Neural cell (in vitro differentiated cells): ENCODE measurements around the gene FREY1. TPM values are rescaled to one million over a fixed set of nuclear protein-coding genes. Genes with fewer than 3 reads are reported as not detected.
"Not testable (repeated sequence)": the region's sequence is repeated elsewhere in the genome, so short reads cannot be mapped to it uniquely, and the experiment has no call there.

Experiments
- H2AFZ ChIP-seq: fragments of 200-600, 300-800 bp; sonication (generic), shearing (Covaris generic); 2 replicates; pipeline ENCODE4 v1.6.0; 2014; ENCODE audit warnings: low read depth, mild to moderate bottlenecking, antibody characterized with exemption, low read length, moderate library complexity
- H3F3A ChIP-seq: fragments of 200-600 bp; shearing (Covaris generic); 2 replicates; pipeline ENCODE4 v1.6.1; 2016; ENCODE audit warnings: mild to moderate bottlenecking, moderate library complexity, mixed read lengths, antibody characterized with exemption, low read length; ENCODE audit not compliant: insufficient read depth, poor library complexity, severe bottlenecking
- H3K27ac ChIP-seq: fragments of 200-600, 300-800 bp; sonication (generic), shearing (Covaris generic); 2 replicates; pipeline ENCODE4 v1.5.1; 2014; ENCODE audit warnings: mild to moderate bottlenecking, low read length, moderate library complexity
- H3K27me3 ChIP-seq: fragments of 300-800, 200-600 bp; sonication (generic), shearing (Covaris generic); 2 replicates; pipeline ENCODE4 v1.6.0; 2014; ENCODE audit warnings: mild to moderate bottlenecking, low read depth, low read length, moderate library complexity; ENCODE audit not compliant: insufficient read depth
- H3K36me3 ChIP-seq: fragments of 300-800, 200-600 bp; sonication (generic), shearing (Covaris generic); 2 replicates; pipeline ENCODE4 v1.5.1; 2014; ENCODE audit warnings: mild to moderate bottlenecking, antibody characterized with exemption, low read length, moderate library complexity; ENCODE audit not compliant: insufficient read depth
- H3K4me2 ChIP-seq: fragments of 300-800, 200-600 bp; sonication (generic), shearing (Covaris generic); 2 replicates; pipeline ENCODE4 v1.6.0; 2014; ENCODE audit warnings: mild to moderate bottlenecking, low read length
- H3K4me3 ChIP-seq: fragments of 300-800, 200-600 bp; sonication (generic), shearing (Covaris generic); 2 replicates; pipeline ENCODE4 v1.5.1; 2014; ENCODE audit warnings: mild to moderate bottlenecking, low read length, moderate library complexity
- H3K79me2 ChIP-seq: fragments of 200-600 bp; shearing (Covaris generic); replicated peaks from 2 replicates; pipeline ENCODE4 v1.6.0; 2014; ENCODE audit warnings: mild to moderate bottlenecking, low read length, moderate library complexity; ENCODE audit not compliant: insufficient read depth
- H3K9ac ChIP-seq: fragments of 300-800, 200-600 bp; sonication (generic), shearing (Covaris generic); 2 replicates; pipeline ENCODE4 v1.6.1; 2016; ENCODE audit warnings: mild to moderate bottlenecking, low read length, mixed read lengths
- H3K9me2 ChIP-seq: fragments of 200-600 bp; shearing (Covaris generic); 2 replicates; pipeline ENCODE4 v1.6.1; 2016; ENCODE audit warnings: mild to moderate bottlenecking, low read length, mixed read lengths; ENCODE audit not compliant: insufficient read depth
- H3K9me3 ChIP-seq: fragments of 200-600, 300-800 bp; sonication (generic), shearing (Covaris generic); 2 replicates; pipeline ENCODE4 v1.6.1; 2016; ENCODE audit warnings: mild to moderate bottlenecking, mixed run types, low read length, moderate library complexity, mixed read lengths
- H4K20me1 ChIP-seq: fragments of 200-600 bp; shearing (Covaris generic); 2 replicates; pipeline ENCODE4 v1.6.1; 2016; ENCODE audit warnings: mild to moderate bottlenecking, mixed run types; ENCODE audit not compliant: insufficient read depth
- EP300 ChIP-seq: fragments of 450-650 bp; conservative IDR thresholded peaks from 2 replicates; pipeline ENCODE4 v1.6.1; 2014; ENCODE audit warnings: antibody characterized with exemption, mild to moderate bottlenecking, moderate library complexity; ENCODE audit not compliant: poor library complexity, severe bottlenecking
- MXI1 ChIP-seq: fragments of 450-650 bp; conservative IDR thresholded peaks from 2 replicates; pipeline ENCODE4 v1.6.1; 2014; ENCODE audit warnings: antibody characterized with exemption, mild to moderate bottlenecking; ENCODE audit not compliant: poor library complexity, severe bottlenecking
- POLR2AphosphoS5 ChIP-seq: IDR thresholded peaks from 2 replicates; pipeline ENCODE4 v1.6.1; 2012
- RAD21 ChIP-seq: fragments of 450-650 bp; conservative IDR thresholded peaks from 2 replicates; pipeline ENCODE4 v1.6.1; 2014; ENCODE audit warnings: antibody characterized with exemption, mild to moderate bottlenecking, moderate library complexity
- SMC3 ChIP-seq: fragments of 450-650 bp; conservative IDR thresholded peaks from 2 replicates; pipeline ENCODE4 v1.6.1; 2014; ENCODE audit warnings: antibody characterized with exemption, mild to moderate bottlenecking, moderate library complexity; ENCODE audit not compliant: poor library complexity
- polyA plus RNA-seq: library from polyadenylated mRNA; depleted of rRNA; stranded (reverse); fragments of >200 nt; gene quantifications from 2 replicates; pipeline ENCODE4 v1.2.3, GENCODE V29; 2014

FREY1 gene
- polyA plus RNA-seq, 1 donor from 2014 or later = not detected

DNA sequence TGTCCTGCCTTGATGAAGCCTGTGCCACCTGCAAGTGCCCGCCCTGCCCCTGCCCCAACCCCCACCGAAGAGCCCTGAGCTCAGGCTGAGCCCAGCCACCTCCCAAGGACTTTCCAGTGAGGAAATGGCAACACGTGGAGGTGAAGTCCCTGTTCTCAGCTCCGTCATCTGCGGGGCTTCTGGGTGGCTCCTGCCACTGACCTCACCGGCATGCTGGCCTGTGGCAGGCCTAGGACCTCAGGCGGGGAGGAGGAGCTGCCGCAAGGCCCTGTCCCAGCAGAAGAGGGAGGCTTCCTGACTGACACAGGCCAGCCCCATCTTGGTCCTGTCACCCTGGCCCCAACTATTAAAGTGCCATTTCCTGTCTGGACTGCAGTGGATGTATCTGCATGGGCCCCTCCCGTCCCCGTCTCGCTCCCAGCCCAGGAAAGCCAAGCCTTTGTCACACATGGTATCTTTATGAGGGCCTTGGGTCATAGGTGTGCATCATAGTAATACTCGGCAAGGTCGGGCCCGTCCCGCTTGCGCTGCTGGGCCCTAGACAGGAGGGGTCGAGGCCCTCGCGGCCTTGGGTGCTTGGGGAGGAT, 882 bp downstream of the FREY1 start:
- H3K4me2 ChIP-seq = no peak overlapping the region
- H3K27me3 ChIP-seq = no peaks in the 10 kb centered on the region
- TF ChIP-seq MXI1 (no peak), POLR2AphosphoS5 (peak; percentile 3)
- no peak overlapping the region for H3K27ac ChIP-seq
- no peaks in the 10 kb centered on the region for H3F3A ChIP-seq
- H3K9me2 ChIP-seq = no peaks in the 10 kb centered on the region
- peaks cover 3% of the 10 kb centered on the region for H4K20me1 ChIP-seq
- no peak overlapping the region for H3K4me3 ChIP-seq
- H3K36me3 ChIP-seq = no peaks in the 10 kb centered on the region
- no peak overlapping the region for H3K9ac ChIP-seq
- H3K79me2 ChIP-seq = peaks cover 17% of the 10 kb centered on the region
- no peak overlapping the region for H2AFZ ChIP-seq
- H3K9me3 ChIP-seq = no peaks in the 10 kb centered on the region

DNA sequence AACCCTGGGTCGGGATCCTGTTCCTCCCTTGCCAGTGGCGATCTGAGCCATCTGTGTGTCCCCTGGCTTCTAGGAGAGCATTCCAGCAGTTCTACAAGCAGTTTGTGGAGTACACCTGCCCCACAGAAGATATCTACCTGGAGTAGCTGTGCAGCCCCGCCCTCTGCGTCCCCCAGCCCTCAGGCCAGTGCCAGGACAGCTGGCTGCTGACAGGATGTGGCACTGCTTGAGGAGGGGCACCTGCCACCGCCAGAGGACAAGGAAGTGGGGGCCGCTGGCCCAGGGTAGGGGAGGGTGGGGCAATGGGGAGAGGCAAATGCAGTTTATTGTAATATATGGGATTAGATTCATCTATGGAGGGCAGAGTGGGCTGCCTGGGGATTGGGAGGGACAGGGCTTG, 1.5 kb downstream of the FREY1 start:
- not testable (repeated sequence) for H3K27me3 ChIP-seq, H4K20me1 ChIP-seq

DNA sequence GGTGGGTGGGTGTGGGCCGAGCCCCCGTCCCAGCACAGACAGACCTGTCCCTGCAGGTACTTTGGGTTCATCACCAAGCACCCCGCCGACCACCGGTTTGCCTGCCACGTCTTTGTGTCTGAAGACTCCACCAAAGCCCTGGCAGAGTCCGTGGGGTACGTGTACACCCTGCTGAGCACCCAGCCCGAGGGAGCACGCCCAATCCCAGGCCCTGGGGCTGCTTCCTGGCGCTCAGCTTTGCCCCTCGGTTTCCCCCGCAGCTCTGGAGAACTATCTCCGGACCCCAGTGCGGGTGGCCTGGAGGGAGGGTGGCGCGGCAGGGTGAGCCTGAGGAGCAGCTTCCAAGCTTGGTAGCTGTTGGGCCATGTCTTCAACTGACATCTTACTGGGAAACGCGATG, 2.0 kb downstream of the FREY1 start:
- Histone ChIP-seq H3F3A (no peaks in the 10 kb centered on the region), H3K4me2 (no peak overlapping the region), H3K27ac (no peak overlapping the region), H3K36me3 (no peaks in the 10 kb centered on the region), H3K9ac (no peak overlapping the region), H3K27me3 (no peaks in the 10 kb centered on the region), H3K4me3 (no peak overlapping the region), H2AFZ (no peak overlapping the region), H3K9me2 (no peaks in the 10 kb centered on the region), H3K9me3 (no peaks in the 10 kb centered on the region), H4K20me1 (peaks cover 3% of the 10 kb centered on the region), H3K79me2 (peaks cover 26% of the 10 kb centered on the region)
- no peak for TF ChIP-seq EP300

More for the DNA sequence above, 1.5 kb downstream of the FREY1 start:
- peaks cover 23% of the 10 kb centered on the region for H3K79me2 ChIP-seq
- not testable (repeated sequence) for H3K9ac ChIP-seq, H3F3A ChIP-seq, H3K4me2 ChIP-seq, H3K36me3 ChIP-seq, H2AFZ ChIP-seq, H3K9me2 ChIP-seq, H3K9me3 ChIP-seq, H3K4me3 ChIP-seq, H3K27ac ChIP-seq

DNA sequence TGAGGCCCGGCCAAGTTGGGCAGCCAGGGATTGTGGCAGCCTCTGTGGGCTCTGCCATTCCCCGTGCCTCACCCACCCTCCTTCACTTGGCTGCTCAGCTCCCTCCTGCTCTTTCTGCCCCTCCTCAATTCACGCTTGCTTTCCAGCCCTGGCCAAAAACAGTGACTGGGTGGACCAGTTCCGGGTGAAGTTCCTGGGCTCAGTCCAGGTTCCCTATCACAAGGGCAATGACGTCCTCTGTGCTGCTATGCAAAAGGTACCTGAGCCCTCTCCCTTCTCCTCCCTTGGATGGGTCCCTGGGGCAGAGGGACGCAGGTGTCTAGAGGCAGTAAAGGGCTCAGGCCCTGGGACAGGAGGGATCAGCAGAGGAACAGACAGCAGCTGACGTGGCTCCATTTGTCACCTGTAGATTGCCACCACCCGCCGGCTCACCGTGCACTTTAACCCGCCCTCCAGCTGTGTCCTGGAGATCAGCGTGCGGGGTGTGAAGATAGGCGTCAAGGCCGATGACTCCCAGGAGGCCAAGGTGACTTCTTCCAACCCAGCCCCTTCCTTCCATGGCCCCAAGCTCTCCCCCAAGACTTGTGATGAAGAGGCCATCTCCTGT, 2.7 kb downstream of the FREY1 start:
- Histone ChIP-seq H3K9me2 (no peaks in the 10 kb centered on the region), H2AFZ (no peak overlapping the region), H3F3A (no peaks in the 10 kb centered on the region), H3K27me3 (no peaks in the 10 kb centered on the region), H4K20me1 (peaks cover 3% of the 10 kb centered on the region), H3K4me2 (no peak overlapping the region), H3K79me2 (peaks cover 26% of the 10 kb centered on the region), H3K9ac (no peak overlapping the region), H3K4me3 (no peak overlapping the region), H3K9me3 (no peaks in the 10 kb centered on the region), H3K27ac (no peak overlapping the region), H3K36me3 (no peaks in the 10 kb centered on the region)
- TF ChIP-seq SMC3 = no peak
- TF ChIP-seq RAD21 = no peak
- no peak for TF ChIP-seq EP300
